MM.1S (cell line): Measurements from ENCODE around the gene FOXL3.

Source experiments
- DNase-seq: peaks from one replicate; pipeline ENCODE4 v3.0.0-alpha.2; 2015
- H2AFZ ChIP-seq: fragments of 300-600 bp; sonication (generic); 2 replicates; pipeline ENCODE4 v1.6.0; 2016; ENCODE audit warnings: antibody characterized with exemption, low read length
- H3F3A ChIP-seq: fragments of 300-600 bp; sonication (generic); 2 replicates; pipeline ENCODE4 v1.6.1; 2016; ENCODE audit warnings: mild to moderate bottlenecking, antibody characterized with exemption, low read length, moderate library complexity, mixed read lengths; ENCODE audit not compliant: insufficient read depth
- H3K27ac ChIP-seq: fragments of 300-600 bp; sonication (generic); 2 replicates; pipeline ENCODE4 v1.5.1; 2016; ENCODE audit warnings: mild to moderate bottlenecking, low read length
- H3K27me3 ChIP-seq: fragments of 300-600 bp; sonication (generic); replicated peaks from 2 replicates; pipeline ENCODE4 v1.6.0; 2016; ENCODE audit warnings: low read length; ENCODE audit not compliant: insufficient read depth
- H3K36me3 ChIP-seq: fragments of 300-600 bp; sonication (generic); replicated peaks from 2 replicates; pipeline ENCODE4 v1.6.1; 2016; ENCODE audit warnings: mild to moderate bottlenecking, low read length, mixed read lengths; ENCODE audit not compliant: insufficient read depth
- H3K4me1 ChIP-seq: fragments of 300-600 bp; sonication (generic); 2 replicates; pipeline ENCODE4 v1.6.1; 2016; ENCODE audit warnings: low read length, mixed read lengths
- H3K4me2 ChIP-seq: fragments of 300-600 bp; sonication (generic); 2 replicates; pipeline ENCODE4 v1.6.0; 2016; ENCODE audit warnings: low read depth, low read length
- H3K4me3 ChIP-seq: fragments of 300-600 bp; sonication (generic); 2 replicates; pipeline ENCODE4 v1.5.1; 2016; ENCODE audit warnings: low read length, mixed read lengths
- H3K79me2 ChIP-seq: fragments of 300-600 bp; sonication (generic); 2 replicates; pipeline ENCODE4 v1.6.1; 2016; ENCODE audit warnings: mixed run types, low read length, mixed read lengths
- H3K9ac ChIP-seq: fragments of 300-600 bp; sonication (generic); 2 replicates; pipeline ENCODE4 v1.6.1; 2016; ENCODE audit warnings: low read length, mixed read lengths
- H3K9me2 ChIP-seq: fragments of 300-600 bp; sonication (generic); replicated peaks from 2 replicates; pipeline ENCODE4 v1.6.1; 2016; ENCODE audit warnings: mild to moderate bottlenecking, low read length, mixed read lengths; ENCODE audit not compliant: insufficient read depth
- H3K9me3 ChIP-seq: fragments of 300-600 bp; sonication (generic); replicated peaks from 2 replicates; pipeline ENCODE4 v1.6.1; 2016; ENCODE audit warnings: mild to moderate bottlenecking, low read length, mixed read lengths; ENCODE audit not compliant: insufficient read depth
- H4K20me1 ChIP-seq: fragments of 300-600 bp; sonication (generic); 2 replicates; pipeline ENCODE4 v1.6.1; 2016; ENCODE audit warnings: mild to moderate bottlenecking, low read length, moderate library complexity, mixed read lengths; ENCODE audit not compliant: insufficient read depth
- CTCF ChIP-seq: fragments of 300-600 bp; sonication (generic); IDR thresholded peaks from 2 replicates; pipeline ENCODE4 v1.5.1; 2016; ENCODE audit warnings: antibody characterized with exemption, low read length, mixed read lengths
- EZH2 ChIP-seq: fragments of 300-600 bp; sonication (generic); optimal IDR thresholded peaks from 2 replicates; pipeline ENCODE3; 2017; ENCODE audit warnings: low read depth, mild to moderate bottlenecking, antibody characterized with exemption, low read length, mixed read lengths
- EZH2phosphoT487 ChIP-seq: fragments of 300-600 bp; sonication (generic); IDR thresholded peaks from 2 replicates; pipeline ENCODE4 v1.6.1; 2018; ENCODE audit warnings: antibody characterized with exemption, low read length

The FOXL3 gene

DNA sequence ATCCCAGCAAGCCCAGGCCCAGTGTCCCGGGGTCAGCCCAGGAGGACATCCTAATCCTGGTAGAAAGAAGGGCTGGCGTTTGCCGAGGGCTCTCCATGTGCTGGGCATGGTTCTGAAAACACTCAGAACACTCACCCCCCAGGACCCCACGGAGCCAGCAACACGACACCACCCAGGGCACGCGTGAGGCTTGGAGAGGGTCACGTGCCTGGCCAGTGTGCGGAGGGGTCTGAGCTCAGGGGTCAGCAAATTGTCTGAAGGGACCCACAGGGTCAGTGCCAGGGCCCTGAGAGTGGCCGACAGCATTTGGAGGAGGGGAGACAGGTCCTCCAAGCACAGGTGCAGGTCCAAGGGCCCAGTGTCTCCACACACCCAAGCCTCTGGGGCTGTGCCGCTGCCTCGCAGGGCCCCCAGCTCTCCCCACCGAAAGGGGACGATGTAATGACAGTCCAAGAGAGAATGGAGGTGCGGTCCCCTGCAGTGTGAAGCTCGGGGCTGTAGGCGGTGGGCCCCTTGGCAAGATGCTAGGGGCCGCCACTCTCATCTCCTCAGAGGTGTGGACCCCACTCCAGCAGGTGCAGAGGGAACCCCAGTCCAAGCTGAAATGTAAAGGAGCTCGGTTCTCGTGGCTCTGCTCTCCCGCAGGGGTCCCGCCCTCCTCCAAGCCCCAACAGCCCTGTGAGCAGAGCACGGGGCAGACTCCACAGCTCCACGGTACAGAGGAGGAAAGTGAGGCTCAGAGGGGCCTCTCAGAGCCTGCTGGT is 7.8 kb downstream of the FOXL3 start:
- Histone ChIP-seq H3K27ac (no peak overlapping the region), H3K27me3 (no peaks in the 10 kb centered on the region), H3K9me3 (no peaks in the 10 kb centered on the region), H2AFZ (no peak overlapping the region), H3K79me2 (no peaks in the 10 kb centered on the region), H3K4me1 (no peaks in the 10 kb centered on the region), H3K9ac (no peak overlapping the region), H3K4me3 (no peak overlapping the region), H3K4me2 (no peak overlapping the region), H3K9me2 (no peaks in the 10 kb centered on the region), H4K20me1 (no peaks in the 10 kb centered on the region), H3K36me3 (no peaks in the 10 kb centered on the region), H3F3A (no peaks in the 10 kb centered on the region)
- TF ChIP-seq EZH2 = no peak
- TF ChIP-seq EZH2phosphoT487 = no peak
- no peak for TF ChIP-seq CTCF
- no peak for DNase-seq

- Histone ChIP-seq H2AFZ (no peak overlapping the region), H3K27ac (no peak overlapping the region), H3K9me3 (no peaks in the 10 kb centered on the region), H3K36me3 (no peaks in the 10 kb centered on the region), H3K27me3 (no peaks in the 10 kb centered on the region), H3K4me1 (no peaks in the 10 kb centered on the region), H3K79me2 (no peaks in the 10 kb centered on the region), H3K4me3 (no peak overlapping the region), H3K4me2 (no peak overlapping the region), H3K9me2 (no peaks in the 10 kb centered on the region), H4K20me1 (no peaks in the 10 kb centered on the region), H3F3A (no peaks in the 10 kb centered on the region), H3K9ac (no peak overlapping the region)
- TF ChIP-seq EZH2phosphoT487 (no peak), CTCF (no peak), EZH2 (no peak)
- no peak for DNase-seq
These were observed 8.4 kb downstream of the FOXL3 start for GRCh38 chr7:298375-298702.

GRCh38 chr7:298743-299142 is 8.8 kb downstream of the FOXL3 start:
- no peak overlapping the region for H3K4me3 ChIP-seq
- H3K9me3 ChIP-seq = no peaks in the 10 kb centered on the region
- H3K9me2 ChIP-seq = no peaks in the 10 kb centered on the region
- no peak for TF ChIP-seq CTCF
- no peak for TF ChIP-seq EZH2phosphoT487
- TF ChIP-seq EZH2 = no peak
- no peak overlapping the region for H2AFZ ChIP-seq
- H3K4me1 ChIP-seq = no peaks in the 10 kb centered on the region
- no peaks in the 10 kb centered on the region for H3F3A ChIP-seq
- no peak overlapping the region for H3K9ac ChIP-seq
- H4K20me1 ChIP-seq = no peaks in the 10 kb centered on the region
- H3K27ac ChIP-seq = no peak overlapping the region
- no peaks in the 10 kb centered on the region for H3K36me3 ChIP-seq
- H3K79me2 ChIP-seq = no peaks in the 10 kb centered on the region
- H3K27me3 ChIP-seq = no peaks in the 10 kb centered on the region
- no peak for DNase-seq
- no peak overlapping the region for H3K4me2 ChIP-seq
